Tibial artery (tissue), 4 donors: Measurements from ENCODE around the gene JHY.

ENCODE experiments used
- DNase-seq, 2 donors: peaks; one replicate each; pipeline ENCODE4 v3.0.0-alpha.2; 2019
- H3K27ac ChIP-seq, 2 donors: fragments of 200-600 bp; sonication (generic) in 1 of 2; 1 replicate in 1 of 2; 2 replicates in 1 of 2; pipeline ENCODE4 v1.5.1; 2018 to 2019; ENCODE audit warnings: mild to moderate bottlenecking in 1 of 2
- H3K27me3 ChIP-seq, 2 donors: fragments of 200-600 bp; sonication (generic) in 1 of 2; one replicate each; pipeline versions ENCODE4 v1.5.1 to v1.6.0; 2016 to 2019
- H3K36me3 ChIP-seq, 3 donors: fragments of 200-600 bp; sonication (generic) in 2 of 3; one replicate each; pipeline ENCODE4 v1.5.1; 2016 to 2019; ENCODE audit warnings: mild to moderate bottlenecking in 2 of 3
- H3K4me1 ChIP-seq, 4 donors: fragments of 200-600 bp; sonication (generic) in 2 of 4; 1 replicate in 3 of 4; 2 replicates in 1 of 4; pipeline ENCODE4 v1.5.1; 2016 to 2019
- H3K4me3 ChIP-seq, 2 donors: fragments of 200-600 bp; sonication (generic) in 1 of 2; 1 replicate in 1 of 2; 2 replicates in 1 of 2; pipeline ENCODE4 v1.5.1; 2018 to 2019; ENCODE audit warnings: mild to moderate bottlenecking in 2 of 2
- H3K9me3 ChIP-seq, 3 donors: fragments of 200-600 bp; sonication (generic) in 1 of 3; one replicate each; pipeline ENCODE4 v1.5.1; 2016 to 2019
- CTCF ChIP-seq, 2 experiments: fragments of 200-600 bp in 1 of 2; fragments of 450-650 bp in 1 of 2; IDR thresholded peaks; one replicate each; pipeline ENCODE4 v1.5.1; 2017 to 2019; ENCODE audit warnings: antibody characterized with exemption in 2 of 2, mild to moderate bottlenecking in 1 of 2, moderate library complexity in 1 of 2
- intact Hi-C: fragments of 100-400 bp; cut with DNase I; formaldehyde crosslinking; loops from one replicate; pipeline ENCODE4 v1.15.0; 2023; ENCODE audit warnings: low total_unique reads

Gene JHY

GRCh38 chr11:122863704-122864326 is 18.7 kb upstream of the JHY start:
- peak in 1 of 2 donors; percentile 57 for DNase-seq
- no peaks in the 10 kb centered on the region for H3K9me3 ChIP-seq

GRCh38 chr11:122864386-122865115 is 18.0 kb upstream of the JHY start:
- DNase-seq: no peak
- peaks cover 0 to 3% (median 0%) of the 10 kb centered on the region in 4 donors for H3K4me1 ChIP-seq
- TF ChIP-seq CTCF (IDR thresholded peaks at IDR 0.05): no peak
- no peak overlapping the region for H3K4me3 ChIP-seq
- H3K27ac ChIP-seq: no peak overlapping the region
- H3K27me3 ChIP-seq: peaks cover 0 to 21% of the 10 kb centered on the region in 2 donors
- intact Hi-C loops: loop anchor here (5.0 kb wide), 1 partner anchor 158 kb away; no protein-coding TSS in a partner anchor
- H3K9me3 ChIP-seq: no peaks in the 10 kb centered on the region
- H3K36me3 ChIP-seq: no peaks in the 10 kb centered on the region

More at GRCh38 chr11:122863704-122864326, 18.7 kb upstream of the JHY start:
- intact Hi-C loops: loop anchor here (5.0 kb wide), 1 partner anchor 158 kb away; no protein-coding TSS in a partner anchor
- no peak overlapping the region for H3K27ac ChIP-seq
- H3K4me1 ChIP-seq: peaks cover 0 to 3% (median 0%) of the 10 kb centered on the region in 4 donors
- H3K36me3 ChIP-seq: no peaks in the 10 kb centered on the region
- H3K4me3 ChIP-seq: no peak overlapping the region
- peaks cover 0 to 21% of the 10 kb centered on the region in 2 donors for H3K27me3 ChIP-seq
- TF ChIP-seq CTCF (IDR thresholded peaks at IDR 0.05): peak; percentile 70 to 83

GRCh38 chr11:122869622-122870021 is 12.9 kb upstream of the JHY start:
- Histone ChIP-seq H3K27ac (no peak overlapping the region), H3K4me1 (no peaks in the 10 kb centered on the region), H3K4me3 (no peak overlapping the region), H3K36me3 (no peaks in the 10 kb centered on the region), H3K27me3 (peaks cover 0 to under 1% of the 10 kb centered on the region in 2 donors), H3K9me3 (no peaks in the 10 kb centered on the region)
- DNase-seq: no peak
- no peak for TF ChIP-seq CTCF (IDR thresholded peaks at IDR 0.05)
- intact Hi-C loops: no loop called here

GRCh38 chr11:122871302-122871701 is 11.3 kb upstream of the JHY start:
- intact Hi-C loops: no loop called here
- H3K36me3 ChIP-seq: no peaks in the 10 kb centered on the region
- no peak overlapping the region for H3K27ac ChIP-seq
- no peaks in the 10 kb centered on the region for H3K4me1 ChIP-seq
- TF ChIP-seq CTCF (IDR thresholded peaks at IDR 0.05): no peak
- H3K9me3 ChIP-seq: no peaks in the 10 kb centered on the region
- DNase-seq: no peak
- peaks cover 0 to 2% of the 10 kb centered on the region in 2 donors for H3K27me3 ChIP-seq
- no peak overlapping the region for H3K4me3 ChIP-seq

- H3K27ac ChIP-seq: no peak overlapping the region
- no peak overlapping the region for H3K4me3 ChIP-seq
- H3K4me1 ChIP-seq: no peaks in the 10 kb centered on the region
- intact Hi-C loops: no loop called here
- DNase-seq: no peak
- TF ChIP-seq CTCF (IDR thresholded peaks at IDR 0.05): no peak
- no peaks in the 10 kb centered on the region for H3K9me3 ChIP-seq
- H3K27me3 ChIP-seq: peaks cover 0 to 4% of the 10 kb centered on the region in 2 donors
- no peaks in the 10 kb centered on the region for H3K36me3 ChIP-seq
These were observed 10.5 kb upstream of the JHY start for GRCh38 chr11:122872046-122872445.
